Measurements from ENCODE around the gene EEF1A2. TPM values are rescaled to one million over a fixed set of nuclear protein-coding genes. Genes with fewer than 3 reads are reported as not detected.

The EEF1A2 gene
- total RNA-seq, 2 donors from 2014 or later: 21.0 to 23.1 TPM

- no peaks in the 10 kb centered on the region for H3K4me1 ChIP-seq
- H3K27me3 ChIP-seq: peaks cover 0 to 7% of the 10 kb centered on the region in 2 donors
- WGBS, 2 donors: 40 to 54% methylated on average over 9 to 46 of the region's 46 CpGs
- no peak for TF ChIP-seq CTCF (IDR thresholded peaks at IDR 0.05)
- no peak for TF ChIP-seq POLR2A (IDR thresholded peaks at IDR 0.05)
- DNase-seq (no peak), ATAC-seq (no peak)
- H3K27ac ChIP-seq: no peak overlapping the region
- no peak overlapping the region for H3K4me3 ChIP-seq
- intact Hi-C loops (cut with DNase I): no loop called here
- no peaks in the 10 kb centered on the region for H3K36me3 ChIP-seq (replicated peaks in 1 of 2; ENCODE audit: insufficient read depth in 1 of 2, low read depth in 2 of 2)
- H3K9me3 ChIP-seq: no peaks in the 10 kb centered on the region
Measured at GRCh38 chr20:63452821-63453523, 45.9 kb downstream of the EEF1A2 start.

- Histone ChIP-seq H3K4me1 (no peaks in the 10 kb centered on the region), H3K27me3 (peaks cover 0 to 7% of the 10 kb centered on the region in 2 donors), H3K36me3 (replicated peaks in 1 of 2; ENCODE audit: insufficient read depth in 1 of 2, low read depth in 2 of 2) (no peaks in the 10 kb centered on the region), H3K4me3 (no peak overlapping the region), H3K9me3 (no peaks in the 10 kb centered on the region), H3K27ac (no peak overlapping the region)
- intact Hi-C loops (cut with DNase I): no loop called here
- 60 to 82% methylated on average over 2 to 16 of the region's 20 CpGs for WGBS, 2 donors
- TF ChIP-seq CTCF (IDR thresholded peaks at IDR 0.05) (no peak), POLR2A (IDR thresholded peaks at IDR 0.05) (no peak)
- no peak for ATAC-seq
- no peak for DNase-seq
Measured at GRCh38 chr20:63452341-63452740, 46.5 kb downstream of the EEF1A2 start.

- H3K4me3 ChIP-seq: no peak overlapping the region
- no peaks in the 10 kb centered on the region for H3K36me3 ChIP-seq (replicated peaks in 1 of 2; ENCODE audit: insufficient read depth in 1 of 2, low read depth in 2 of 2)
- no peaks in the 10 kb centered on the region for H3K9me3 ChIP-seq
- ATAC-seq: no peak
- H3K4me1 ChIP-seq: no peaks in the 10 kb centered on the region
- DNase-seq: no peak
- H3K27me3 ChIP-seq: peaks cover 0 to 7% of the 10 kb centered on the region in 2 donors
- no peak overlapping the region for H3K27ac ChIP-seq
- intact Hi-C loops (cut with DNase I): no loop called here
- 76% methylated on average over 17 of the region's 17 CpGs; no CpG with 5 or more reads in 1 of the 2 donors for WGBS, 2 donors
- TF ChIP-seq CTCF (IDR thresholded peaks at IDR 0.05): no peak
- TF ChIP-seq POLR2A (IDR thresholded peaks at IDR 0.05): no peak
Measured at GRCh38 chr20:63451821-63452220, 47.1 kb downstream of the EEF1A2 start.

- TF ChIP-seq POLR2A (IDR thresholded peaks at IDR 0.05) (no peak), CTCF (IDR thresholded peaks at IDR 0.05) (no peak)
- no peak for DNase-seq
- Histone ChIP-seq H3K9me3 (no peaks in the 10 kb centered on the region), H3K27me3 (peaks cover 0 to 7% of the 10 kb centered on the region in 2 donors), H3K4me1 (no peaks in the 10 kb centered on the region), H3K27ac (no peak overlapping the region), H3K4me3 (no peak overlapping the region), H3K36me3 (replicated peaks in 1 of 2; ENCODE audit: insufficient read depth in 1 of 2, low read depth in 2 of 2) (no peaks in the 10 kb centered on the region)
- intact Hi-C loops (cut with DNase I): no loop called here
- ATAC-seq: no peak
- 61 to 64% methylated on average over 19 to 30 of the region's 30 CpGs for WGBS, 2 donors
Measured at GRCh38 chr20:63449796-63450730, 48.8 kb downstream of the EEF1A2 start.
